Activated CD4-positive, alpha-beta T cell treated with anti-CD3 and anti-CD28 coated beads for 36 hours (primary cell): Measurements from ENCODE around the gene LTN1. TPM values are rescaled to one million over a fixed set of nuclear protein-coding genes. Genes with fewer than 3 reads are reported as not detected.
"Not testable (repeated sequence)": the region's sequence is repeated elsewhere in the genome, so short reads cannot be mapped to it uniquely, and the experiment has no call there.

Source experiments
- ATAC-seq: fragments of 200-7000 bp; cut with Tn5 transposase; one replicate; pipeline ENCODE4 v1.10.0; 2021; ENCODE audit warnings: mild to moderate bottlenecking, moderate library complexity
- CTCF ChIA-PET: fragments of 350-600 bp; sonication (Branson Sonifier 250); formaldehyde crosslinking; loops from one replicate; lab custom pipeline; 2021; ENCODE audit warnings: antibody characterized with exemption; lab: Charles Lee
- POLR2A ChIA-PET: fragments of 350-600 bp; sonication (Branson Sonifier 250); formaldehyde crosslinking; loops from one replicate; lab custom pipeline; 2021; ENCODE audit warnings: antibody characterized with exemption, inconsistent platforms; lab: Charles Lee
- DNase-seq: peaks from one replicate; pipeline ENCODE4 v3.0.0-alpha.2; 2020
- H3K27ac Mint-ChIP-seq: one replicate; pipeline ENCODE4 v1.8.0; 2021; ENCODE audit warnings: mixed read lengths
- H3K27me3 Mint-ChIP-seq: one replicate; pipeline ENCODE4 v1.8.0; 2021; ENCODE audit warnings: mixed read lengths
- H3K36me3 Mint-ChIP-seq: one replicate; pipeline ENCODE4 v1.8.0; 2021; ENCODE audit warnings: low read depth, mixed read lengths
- H3K4me1 Mint-ChIP-seq: one replicate; pipeline ENCODE4 v1.8.0; 2021; ENCODE audit warnings: mixed read lengths
- H3K4me3 Mint-ChIP-seq: one replicate; pipeline ENCODE4 v1.8.0; 2021; ENCODE audit warnings: mild to moderate bottlenecking, moderate library complexity, mixed read lengths
- H3K9me3 Mint-ChIP-seq: one replicate; pipeline ENCODE4 v1.8.0; 2021; ENCODE audit warnings: low read depth, mixed read lengths
- intact Hi-C, 2 experiments: fragments of 100-400 bp; cut with DNase I in 1 of 2; cut with micrococcal nuclease in 1 of 2; formaldehyde crosslinking; loops; one replicate each; pipeline versions ENCODE4 v1.14.2 to v1.15.1; 2022 to 2024; cut with DNase I, micrococcal nuclease
- total RNA-seq, 2 experiments: library from RNA; stranded (reverse); gene quantifications; one replicate each; pipeline ENCODE4 v1.2.3, GENCODE V29; 2021

Gene LTN1
- total RNA-seq, 2 experiments from 2014 or later, result 26.6 to 29.4 TPM

- peak overlapping the region; percentile 83 for H3K4me3 Mint-ChIP-seq
- H3K36me3 Mint-ChIP-seq, result peaks cover 18% of the 10 kb centered on the region
- peaks cover 49% of the 10 kb centered on the region for H3K4me1 Mint-ChIP-seq
- ATAC-seq (no peak), DNase-seq (no peak)
- POLR2A ChIA-PET, result interaction anchor here (0.5 to 2.1 kb wide), 4 partner anchors 11 to 82 kb away, joined by 3 to 33 read pairs (median 12); partner anchors contain the start of genes CCT8 and USP16
- no peaks in the 10 kb centered on the region for H3K9me3 Mint-ChIP-seq
- H3K27ac Mint-ChIP-seq, result peak overlapping the region; percentile 90
- intact Hi-C loops, result loop anchor here (1.0 to 5.0 kb wide), 5 partner anchors 10 to 380 kb away; partner anchors contain the start of genes USP16 (in 2 of the 2) and RWDD2B (in 1 of the 2)
- CTCF ChIA-PET, result interaction anchor here (1.0 to 1.9 kb wide), 4 partner anchors 11 to 34 kb away, joined by 3 to 13 read pairs (median 4); partner anchors contain the start of gene USP16
- H3K27me3 Mint-ChIP-seq, result no peaks in the 10 kb centered on the region
These were observed 684 bp downstream of the LTN1 start for GRCh38 chr21:28991861-28992525.

DNA sequence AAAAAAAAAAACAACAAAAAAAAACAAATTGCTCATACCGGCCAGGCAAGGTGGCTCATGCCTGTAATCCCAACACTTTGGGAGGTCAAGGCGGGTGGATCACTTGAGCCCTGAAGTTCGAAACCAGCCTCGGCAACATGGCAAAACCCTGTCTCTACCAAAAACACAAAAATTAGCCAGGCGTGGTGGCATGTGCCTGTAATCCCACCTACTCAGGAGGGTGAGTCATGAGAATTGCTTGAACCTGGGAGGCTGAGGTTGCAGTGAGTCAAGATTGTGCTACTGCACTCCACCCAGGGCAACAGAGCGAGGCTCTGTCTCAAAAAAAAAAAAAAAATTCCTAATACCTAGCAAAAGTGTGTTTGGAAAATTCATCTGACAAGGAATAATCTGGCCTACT lies 4.5 kb downstream of the LTN1 start:
- Mint-ChIP-seq H3K27ac (peak overlapping the region; percentile 78), H3K4me1 (peaks cover 41% of the 10 kb centered on the region), H3K36me3 (peaks cover 33% of the 10 kb centered on the region)
- H3K27me3 Mint-ChIP-seq, CTCF ChIA-PET, H3K4me3 Mint-ChIP-seq, POLR2A ChIA-PET, intact Hi-C loops, H3K9me3 Mint-ChIP-seq, ATAC-seq: not testable (repeated sequence)
- peak; percentile 62 for DNase-seq

GRCh38 chr21:28986677-28987076 lies 6.0 kb downstream of the LTN1 start:
- ChIA-PET CTCF (interaction anchor here (1.2 to 1.3 kb wide), 2 partner anchors 8 to 13 kb away, joined by 4 to 6 read pairs; no protein-coding TSS in a partner anchor), POLR2A (no interaction called here)
- DNase-seq, result no peak

DNA sequence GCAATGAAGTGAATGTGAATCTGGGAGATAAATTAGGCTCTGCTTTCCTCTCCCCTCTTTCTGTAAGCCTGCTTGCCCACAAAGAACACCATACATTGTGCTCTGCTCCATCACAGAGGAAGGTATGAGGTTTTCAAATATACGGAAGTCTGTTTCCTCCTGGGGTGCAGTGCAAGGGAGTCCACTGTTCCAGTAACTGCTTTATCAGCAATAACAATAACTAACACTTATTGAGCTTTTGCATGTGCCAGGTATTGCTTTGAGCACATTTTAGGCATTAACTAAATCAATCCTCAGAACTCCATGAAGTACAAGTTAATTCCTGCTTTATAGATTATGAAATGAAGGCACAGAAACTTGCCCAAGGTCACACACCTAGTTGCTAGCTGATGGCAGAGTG lies 10.0 kb downstream of the LTN1 start:
- no peaks in the 10 kb centered on the region for H3K9me3 Mint-ChIP-seq
- H3K27me3 Mint-ChIP-seq, result no peaks in the 10 kb centered on the region
- DNase-seq (no peak), ATAC-seq (no peak)
- ChIA-PET POLR2A (interaction anchor here (0.6 kb wide), 1 partner anchor 47 kb away, joined by 3 read pairs; no protein-coding TSS in a partner anchor), CTCF (no interaction called here)
- intact Hi-C loops, result no loop called here
- peaks cover 34% of the 10 kb centered on the region for H3K36me3 Mint-ChIP-seq
- H3K4me1 Mint-ChIP-seq, result peaks cover 7% of the 10 kb centered on the region
- no peak overlapping the region for H3K27ac Mint-ChIP-seq
- no peak overlapping the region for H3K4me3 Mint-ChIP-seq

More at GRCh38 chr21:28986677-28987076, 6.0 kb downstream of the LTN1 start:
- no peaks in the 10 kb centered on the region for H3K27me3 Mint-ChIP-seq
- ATAC-seq, result no peak
- no peaks in the 10 kb centered on the region for H3K9me3 Mint-ChIP-seq
- no peak overlapping the region for H3K4me3 Mint-ChIP-seq
- intact Hi-C loops, result no loop called here
- no peak overlapping the region for H3K27ac Mint-ChIP-seq
- peaks cover 38% of the 10 kb centered on the region for H3K4me1 Mint-ChIP-seq
- H3K36me3 Mint-ChIP-seq, result peaks cover 39% of the 10 kb centered on the region

DNA sequence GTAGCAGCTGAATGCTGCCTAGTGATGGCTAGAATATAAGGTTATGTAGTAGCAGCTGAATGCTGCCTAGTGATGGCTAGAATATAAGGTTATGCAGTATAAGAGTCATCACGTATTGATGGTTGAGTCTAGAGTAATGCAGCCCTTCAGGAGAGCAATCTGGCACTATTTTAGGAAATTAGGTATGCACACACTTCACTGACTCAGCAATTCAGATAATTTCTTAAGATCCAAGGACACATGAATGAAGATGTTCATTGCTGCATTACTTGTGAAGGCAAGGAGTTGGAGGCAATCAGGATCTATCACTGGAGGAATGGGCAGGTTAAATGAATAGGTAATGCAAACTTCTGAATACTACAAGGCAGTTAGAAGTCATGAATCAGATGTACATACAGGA lies 13.6 kb downstream of the LTN1 start:
- intact Hi-C loops, result no loop called here
- Mint-ChIP-seq H3K4me1 (peaks cover 5% of the 10 kb centered on the region), H3K27ac (no peak overlapping the region), H3K27me3 (no peaks in the 10 kb centered on the region), H3K9me3 (no peaks in the 10 kb centered on the region), H3K4me3 (no peak overlapping the region), H3K36me3 (peaks cover 28% of the 10 kb centered on the region)
- ChIA-PET CTCF (interaction anchor here (2.0 kb wide), 1 partner anchor 8 kb away, joined by 4 read pairs; no protein-coding TSS in a partner anchor), POLR2A (no interaction called here)
- DNase-seq (no peak), ATAC-seq (no peak)

- ChIA-PET CTCF (interaction anchor here (0.6 to 0.9 kb wide), 2 partner anchors 8 to 74 kb away, joined by 3 read pairs; no protein-coding TSS in a partner anchor), POLR2A (interaction anchor here (0.7 kb wide), 1 partner anchor 16 kb away, joined by 4 read pairs; no protein-coding TSS in a partner anchor)
- H3K36me3 Mint-ChIP-seq, result peaks cover 27% of the 10 kb centered on the region
- ATAC-seq, result no peak
- H3K4me3 Mint-ChIP-seq, result no peak overlapping the region
- peaks cover 5% of the 10 kb centered on the region for H3K4me1 Mint-ChIP-seq
- DNase-seq, result no peak
- no peak overlapping the region for H3K27ac Mint-ChIP-seq
- H3K27me3 Mint-ChIP-seq, result no peaks in the 10 kb centered on the region
- H3K9me3 Mint-ChIP-seq, result no peaks in the 10 kb centered on the region
- intact Hi-C loops, result no loop called here
These were observed 17.3 kb downstream of the LTN1 start for GRCh38 chr21:28975397-28975796.

DNA sequence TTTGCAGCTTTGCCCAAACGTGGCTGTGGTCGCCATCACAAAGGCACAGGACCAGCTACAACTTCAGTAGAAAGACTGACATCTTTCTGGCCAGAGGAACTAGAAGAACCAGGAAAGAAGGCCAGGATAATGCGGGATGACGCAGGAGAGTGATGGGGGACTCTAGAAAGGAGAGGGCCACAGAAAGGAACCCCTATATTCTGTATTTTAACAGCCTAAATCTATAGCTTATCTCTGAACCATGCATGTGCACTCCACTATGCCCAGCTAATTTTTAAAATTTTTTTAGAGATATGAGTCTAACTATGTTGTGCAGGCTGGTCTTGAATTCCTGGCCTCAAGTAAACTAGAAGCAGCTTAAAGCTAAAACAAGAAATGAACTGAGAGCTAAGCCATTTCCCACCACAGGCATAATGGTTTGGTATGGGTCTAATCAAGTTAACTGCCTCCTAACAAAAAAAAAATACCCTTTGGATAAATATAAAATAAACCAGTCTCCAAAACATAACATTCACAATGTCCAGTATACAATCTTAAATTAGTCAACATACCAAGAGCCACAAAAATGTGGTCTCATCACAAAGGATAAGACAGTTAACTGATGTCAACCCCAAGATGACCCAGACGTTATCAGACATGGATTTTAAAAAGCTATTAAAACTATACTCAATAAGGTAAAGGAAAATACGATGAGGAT lies 18.0 kb downstream of the LTN1 start:
- Mint-ChIP-seq H3K9me3 (no peaks in the 10 kb centered on the region), H3K27ac (no peak overlapping the region), H3K4me1 (peaks cover 5% of the 10 kb centered on the region), H3K36me3 (peaks cover 28% of the 10 kb centered on the region), H3K4me3 (no peak overlapping the region), H3K27me3 (no peaks in the 10 kb centered on the region)
- ChIA-PET CTCF (interaction anchor here (0.5 to 1.9 kb wide), 7 partner anchors 12 to 396 kb away, joined by 3 to 6 read pairs (median 4); partner anchors contain the start of gene USP16), POLR2A (interaction anchor here (0.7 kb wide), 1 partner anchor 15 kb away, joined by 4 read pairs; no protein-coding TSS in a partner anchor)
- intact Hi-C loops, result no loop called here
- no peak for ATAC-seq
- DNase-seq, result no peak

DNA sequence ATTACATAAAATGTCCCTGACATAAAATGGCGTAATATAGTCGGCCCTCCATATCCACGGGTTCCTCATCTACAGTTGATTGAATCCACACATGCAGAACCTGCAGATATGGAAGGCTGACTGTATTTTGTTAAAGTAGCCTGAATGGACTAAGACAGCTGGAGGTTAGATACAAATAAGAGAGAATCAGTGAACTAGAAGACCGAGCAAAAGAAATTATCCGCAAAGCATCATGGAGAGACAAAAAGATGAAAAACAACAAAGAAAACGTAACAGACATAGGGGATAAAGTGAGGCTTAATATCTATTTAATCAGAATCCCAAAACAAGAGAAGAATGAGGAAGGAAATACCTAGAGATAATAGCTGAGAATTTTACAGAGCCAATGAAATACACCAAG lies 20.3 kb downstream of the LTN1 start:
- Mint-ChIP-seq H3K4me1 (peaks cover 5% of the 10 kb centered on the region), H3K36me3 (peaks cover 30% of the 10 kb centered on the region), H3K9me3 (no peaks in the 10 kb centered on the region), H3K27me3 (no peaks in the 10 kb centered on the region), H3K27ac (no peak overlapping the region), H3K4me3 (no peak overlapping the region)
- POLR2A ChIA-PET, result no interaction called here
- no peak for DNase-seq
- CTCF ChIA-PET, result interaction anchor here (0.7 kb wide), 1 partner anchor 46 kb away, joined by 3 read pairs; no protein-coding TSS in a partner anchor
- intact Hi-C loops, result no loop called here
- ATAC-seq, result no peak

DNA sequence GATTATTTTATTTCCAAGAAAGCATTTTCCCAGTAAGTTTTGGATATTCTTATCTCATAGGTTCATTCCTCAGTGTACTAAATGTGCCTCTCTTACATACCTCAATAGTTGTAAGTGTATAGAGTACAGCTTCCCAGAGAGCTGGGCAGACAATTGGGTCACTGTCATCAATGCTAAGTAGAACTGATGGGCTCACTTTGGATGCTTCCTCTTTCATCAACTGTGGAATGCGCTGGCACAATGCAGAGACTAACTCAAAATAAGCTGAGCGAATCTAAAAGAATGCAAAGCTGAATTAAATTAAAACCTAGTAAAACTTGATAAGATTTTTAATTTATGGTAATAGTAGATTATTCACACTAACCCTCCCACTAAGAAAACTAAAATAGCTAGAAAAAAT lies 21.5 kb downstream of the LTN1 start:
- ChIA-PET CTCF (interaction anchor here (0.6 to 1.4 kb wide), 3 partner anchors 11 to 21 kb away, joined by 3 to 4 read pairs (median 3); partner anchors contain the start of gene LTN1), POLR2A (no interaction called here)
- Mint-ChIP-seq H3K9me3 (no peaks in the 10 kb centered on the region), H3K27ac (no peak overlapping the region), H3K36me3 (peaks cover 38% of the 10 kb centered on the region), H3K4me1 (peaks cover 5% of the 10 kb centered on the region), H3K4me3 (no peak overlapping the region), H3K27me3 (no peaks in the 10 kb centered on the region)
- ATAC-seq (no peak), DNase-seq (no peak)
- intact Hi-C loops, result no loop called here

GRCh38 chr21:28963831-28964230 lies 28.8 kb downstream of the LTN1 start:
- peaks cover 51% of the 10 kb centered on the region for H3K36me3 Mint-ChIP-seq

GRCh38 chr21:28962465-28962864 lies 30.2 kb downstream of the LTN1 start:
- no peaks in the 10 kb centered on the region for H3K27me3 Mint-ChIP-seq
- ChIA-PET POLR2A (no interaction called here), CTCF (interaction anchor here (0.6 kb wide), 1 partner anchor 44 kb away, joined by 3 read pairs; no protein-coding TSS in a partner anchor)
- ATAC-seq (no peak), DNase-seq (no peak)
- H3K4me1 Mint-ChIP-seq, result peaks cover 2% of the 10 kb centered on the region
- peaks cover 56% of the 10 kb centered on the region for H3K36me3 Mint-ChIP-seq
- intact Hi-C loops, result no loop called here
- no peak overlapping the region for H3K4me3 Mint-ChIP-seq
- H3K27ac Mint-ChIP-seq, result no peak overlapping the region
- no peaks in the 10 kb centered on the region for H3K9me3 Mint-ChIP-seq

More at GRCh38 chr21:28963831-28964230, 28.8 kb downstream of the LTN1 start:
- ChIA-PET CTCF (no interaction called here), POLR2A (no interaction called here)
- DNase-seq, result no peak
- no peaks in the 10 kb centered on the region for H3K27me3 Mint-ChIP-seq
- H3K9me3 Mint-ChIP-seq, result no peaks in the 10 kb centered on the region
- H3K4me1 Mint-ChIP-seq, result peaks cover 2% of the 10 kb centered on the region
- H3K4me3 Mint-ChIP-seq, result no peak overlapping the region
- ATAC-seq, result no peak
- no peak overlapping the region for H3K27ac Mint-ChIP-seq
- intact Hi-C loops, result no loop called here
